Measurements from ENCODE around the gene SRRD. TPM values are rescaled to one million over a fixed set of nuclear protein-coding genes. Genes with fewer than 3 reads are reported as not detected.
A peak's percentile ranks its signal among the peaks of the same experiment; 100 is the strongest.

SRRD gene
- total RNA-seq, 1 donor from 2014 or later: 20.1 TPM

DNA sequence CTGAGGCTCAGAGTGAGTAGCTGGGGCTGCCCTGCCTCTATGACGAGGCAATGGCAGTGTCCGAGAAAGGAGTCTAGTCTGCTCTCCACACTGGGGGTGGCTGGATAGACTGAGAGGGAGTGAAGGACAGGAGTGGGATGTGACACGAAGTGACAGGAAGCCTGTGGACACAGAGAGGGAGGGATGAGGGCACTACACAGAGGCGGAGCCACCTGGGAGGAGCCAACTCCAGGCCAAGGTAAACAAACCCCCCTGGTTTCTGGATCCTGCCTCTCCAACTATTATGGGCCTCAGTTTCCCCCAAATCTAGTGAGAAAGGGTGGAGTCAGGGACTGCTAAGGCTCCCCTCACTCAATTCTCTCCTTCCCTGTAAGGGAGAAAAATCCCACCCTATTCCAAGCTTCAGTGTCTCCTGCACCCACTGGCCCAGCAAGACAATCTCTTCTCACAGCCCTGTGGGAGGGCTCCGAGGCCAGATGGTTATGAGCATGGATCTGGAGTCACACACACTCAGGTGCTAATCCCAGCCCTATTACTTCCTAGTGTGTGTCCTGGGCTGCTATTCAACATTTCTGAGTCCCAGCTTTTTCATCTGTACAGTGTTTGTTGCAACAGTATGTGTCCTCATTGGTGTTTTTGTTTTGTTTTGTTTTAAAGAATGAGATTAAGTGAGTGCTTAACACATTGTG lies 29.7 kb upstream of the SRRD start:
- TF ChIP-seq, protein P1, sequence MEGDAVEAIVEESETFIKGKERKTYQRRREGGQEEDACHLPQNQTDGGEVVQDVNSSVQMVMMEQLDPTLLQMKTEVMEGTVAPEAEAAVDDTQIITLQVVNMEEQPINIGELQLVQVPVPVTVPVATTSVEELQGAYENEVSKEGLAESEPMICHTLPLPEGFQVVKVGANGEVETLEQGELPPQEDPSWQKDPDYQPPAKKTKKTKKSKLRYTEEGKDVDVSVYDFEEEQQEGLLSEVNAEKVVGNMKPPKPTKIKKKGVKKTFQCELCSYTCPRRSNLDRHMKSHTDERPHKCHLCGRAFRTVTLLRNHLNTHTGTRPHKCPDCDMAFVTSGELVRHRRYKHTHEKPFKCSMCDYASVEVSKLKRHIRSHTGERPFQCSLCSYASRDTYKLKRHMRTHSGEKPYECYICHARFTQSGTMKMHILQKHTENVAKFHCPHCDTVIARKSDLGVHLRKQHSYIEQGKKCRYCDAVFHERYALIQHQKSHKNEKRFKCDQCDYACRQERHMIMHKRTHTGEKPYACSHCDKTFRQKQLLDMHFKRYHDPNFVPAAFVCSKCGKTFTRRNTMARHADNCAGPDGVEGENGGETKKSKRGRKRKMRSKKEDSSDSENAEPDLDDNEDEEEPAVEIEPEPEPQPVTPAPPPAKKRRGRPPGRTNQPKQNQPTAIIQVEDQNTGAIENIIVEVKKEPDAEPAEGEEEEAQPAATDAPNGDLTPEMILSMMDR (IDR thresholded peaks at IDR 0.05; ENCODE audit: partially characterized antibody, unreplicated experiment): no peak
- Mint-ChIP-seq H3K36me3 (ENCODE audit: unreplicated experiment) (no peaks in the 10 kb centered on the region), H3K27me3 (ENCODE audit: unreplicated experiment) (peaks cover 6% of the 10 kb centered on the region), H3K4me3 (ENCODE audit: unreplicated experiment) (no peak overlapping the region), H3K27ac (ENCODE audit: unreplicated experiment) (no peak overlapping the region), H3K4me1 (ENCODE audit: low read depth, unreplicated experiment) (peaks cover 19% of the 10 kb centered on the region), H3K9me3 (ENCODE audit: unreplicated experiment) (peaks cover 10% of the 10 kb centered on the region)
- DNase-seq: no peak

DNA sequence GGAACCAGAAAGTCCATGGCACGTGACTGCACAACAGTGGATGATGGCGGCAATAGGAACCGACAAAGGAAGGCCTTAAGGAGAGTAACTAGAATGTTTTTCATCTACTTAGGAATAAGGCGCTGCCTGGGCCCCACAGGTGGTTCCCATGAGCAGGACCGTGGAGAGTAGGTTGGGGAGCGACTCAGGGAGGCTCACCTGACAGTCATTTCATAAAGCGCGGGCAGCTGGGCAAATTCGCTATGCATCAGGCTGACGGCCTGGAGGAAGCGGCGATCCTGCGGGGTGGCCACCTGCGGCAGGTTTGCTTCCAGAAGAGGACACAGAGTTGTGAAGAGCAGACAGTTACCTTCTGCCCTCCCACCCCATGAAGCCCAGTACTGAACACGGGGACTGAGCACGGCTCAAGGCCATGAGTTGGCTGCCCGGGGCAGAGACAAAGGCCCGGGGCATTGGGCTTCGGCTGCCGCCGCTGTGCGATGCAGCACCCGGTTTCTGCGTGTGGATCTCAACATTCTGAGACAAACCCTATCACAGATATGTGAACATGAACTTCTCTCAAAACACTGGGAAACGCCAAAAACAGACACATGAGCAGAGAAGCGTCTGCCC lies 25.9 kb upstream of the SRRD start:
- peaks cover 3% of the 10 kb centered on the region for H3K9me3 Mint-ChIP-seq (ENCODE audit: unreplicated experiment)
- TF ChIP-seq, protein P1 (IDR thresholded peaks at IDR 0.05; ENCODE audit: partially characterized antibody, unreplicated experiment): no peak
- no peak overlapping the region for H3K4me3 Mint-ChIP-seq (ENCODE audit: unreplicated experiment)
- peaks cover 2% of the 10 kb centered on the region for H3K27me3 Mint-ChIP-seq (ENCODE audit: unreplicated experiment)
- H3K4me1 Mint-ChIP-seq (ENCODE audit: low read depth, unreplicated experiment): peaks cover 22% of the 10 kb centered on the region
- no peak overlapping the region for H3K27ac Mint-ChIP-seq (ENCODE audit: unreplicated experiment)
- no peak for DNase-seq
- H3K36me3 Mint-ChIP-seq (ENCODE audit: unreplicated experiment): no peaks in the 10 kb centered on the region

DNA sequence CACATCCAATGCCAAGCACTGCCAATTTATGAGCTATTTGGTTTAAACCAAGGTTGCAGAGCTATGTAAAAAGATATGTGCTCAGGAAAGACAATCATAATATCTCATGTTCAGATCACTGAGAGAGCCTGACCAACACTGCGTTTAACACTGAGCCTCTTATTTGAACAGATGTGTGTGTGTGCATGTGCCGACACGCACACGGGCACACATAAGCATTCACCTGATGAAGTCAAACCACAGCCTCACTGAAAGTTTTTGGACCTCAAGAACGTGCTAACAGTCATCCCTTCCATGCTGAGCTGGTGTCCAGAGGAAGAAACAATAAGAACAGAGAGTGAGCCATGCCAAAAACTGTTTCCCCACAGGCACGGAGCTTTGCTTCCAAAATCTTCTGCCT lies 23.5 kb upstream of the SRRD start:
- TF ChIP-seq, protein P1 (IDR thresholded peaks at IDR 0.05; ENCODE audit: partially characterized antibody, unreplicated experiment): no peak
- Mint-ChIP-seq H3K4me1 (ENCODE audit: low read depth, unreplicated experiment) (peaks cover 39% of the 10 kb centered on the region), H3K9me3 (ENCODE audit: unreplicated experiment) (peaks cover 3% of the 10 kb centered on the region), H3K27ac (ENCODE audit: unreplicated experiment) (peak overlapping the region; percentile 52), H3K4me3 (ENCODE audit: unreplicated experiment) (no peak overlapping the region), H3K36me3 (ENCODE audit: unreplicated experiment) (peaks cover 9% of the 10 kb centered on the region), H3K27me3 (ENCODE audit: unreplicated experiment) (peaks cover 2% of the 10 kb centered on the region)
- no peak for DNase-seq

DNA sequence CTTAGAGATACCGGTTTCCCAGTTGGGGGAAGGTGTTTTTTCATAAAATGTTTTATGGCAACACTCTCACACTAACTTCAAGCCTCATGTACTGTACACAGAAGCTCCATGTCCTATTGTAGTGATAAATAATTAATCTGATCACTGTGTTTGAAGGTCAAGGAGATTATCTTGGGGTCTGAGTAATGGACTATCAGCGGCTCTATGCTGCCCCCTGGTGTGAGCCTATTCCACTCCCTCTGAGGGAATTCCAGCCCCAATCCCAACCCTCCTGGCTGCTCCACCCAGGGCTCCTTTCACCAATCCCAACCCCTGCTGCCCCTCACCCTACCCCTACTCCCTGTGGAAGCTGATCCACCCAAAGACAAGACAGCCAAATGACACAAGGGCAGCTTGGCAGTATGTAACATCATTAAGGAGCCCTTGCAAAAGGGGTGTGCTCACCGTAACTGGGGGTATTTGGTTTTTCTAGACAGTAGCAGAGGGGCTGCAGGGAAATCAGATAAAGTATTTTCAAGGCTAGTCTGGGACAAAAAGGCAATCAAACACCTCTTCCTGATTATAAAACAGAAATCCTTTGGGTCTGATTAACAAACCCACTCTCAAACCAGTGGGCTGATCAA lies 22.4 kb upstream of the SRRD start:
- H3K36me3 Mint-ChIP-seq (ENCODE audit: unreplicated experiment): peaks cover 9% of the 10 kb centered on the region
- DNase-seq: peak; percentile 91
- peak overlapping the region; percentile 34 for H3K4me3 Mint-ChIP-seq (ENCODE audit: unreplicated experiment)

More for the DNA sequence above, 22.4 kb upstream of the SRRD start:
- Mint-ChIP-seq H3K9me3 (ENCODE audit: unreplicated experiment) (peaks cover 5% of the 10 kb centered on the region), H3K4me1 (ENCODE audit: low read depth, unreplicated experiment) (peaks cover 49% of the 10 kb centered on the region), H3K27ac (ENCODE audit: unreplicated experiment) (peak overlapping the region; percentile 59), H3K27me3 (ENCODE audit: unreplicated experiment) (peaks cover 2% of the 10 kb centered on the region)
- TF ChIP-seq, protein P1 (IDR thresholded peaks at IDR 0.05; ENCODE audit: partially characterized antibody, unreplicated experiment): peak; percentile 79
